Activated gamma-delta T cell (primary cell): Measurements from ENCODE around the gene TAF4.
"Not testable (repeated sequence)": the region's sequence is repeated elsewhere in the genome, so short reads cannot be mapped to it uniquely, and the experiment has no call there.

Experiments used
- DNase-seq: peaks from one replicate; lab custom pipeline; 2025; lab: John Stamatoyannopoulos, UW

Gene TAF4

GRCh38 chr20:61998343-61999121 is 67.1 kb downstream of the TAF4 start:
- no peak for DNase-seq

DNA sequence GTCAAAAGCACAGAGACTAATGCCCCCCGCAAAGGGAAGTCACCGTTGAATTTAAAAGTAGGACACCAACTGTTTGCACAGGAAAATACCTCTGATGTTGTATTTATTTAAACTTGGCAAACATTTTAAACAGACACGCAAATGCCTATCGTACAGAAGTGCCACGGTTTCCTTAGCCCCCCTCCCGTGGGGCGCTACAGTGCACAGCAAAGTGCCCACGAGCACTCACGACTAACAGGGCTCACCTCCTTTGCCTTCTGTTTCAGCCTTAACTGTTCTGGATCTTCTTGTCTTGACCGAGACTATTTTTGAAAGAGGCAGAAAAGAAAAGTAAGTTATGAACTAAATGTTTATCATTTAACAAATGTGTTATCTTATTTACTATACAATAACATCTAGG is 67.8 kb downstream of the TAF4 start:
- no peak for DNase-seq

- no peak for DNase-seq
Observed at GRCh38 chr20:61997372-61997771, 68.3 kb downstream of the TAF4 start.

GRCh38 chr20:61994546-61994945 is 71.1 kb downstream of the TAF4 start:
- no peak for DNase-seq

DNA sequence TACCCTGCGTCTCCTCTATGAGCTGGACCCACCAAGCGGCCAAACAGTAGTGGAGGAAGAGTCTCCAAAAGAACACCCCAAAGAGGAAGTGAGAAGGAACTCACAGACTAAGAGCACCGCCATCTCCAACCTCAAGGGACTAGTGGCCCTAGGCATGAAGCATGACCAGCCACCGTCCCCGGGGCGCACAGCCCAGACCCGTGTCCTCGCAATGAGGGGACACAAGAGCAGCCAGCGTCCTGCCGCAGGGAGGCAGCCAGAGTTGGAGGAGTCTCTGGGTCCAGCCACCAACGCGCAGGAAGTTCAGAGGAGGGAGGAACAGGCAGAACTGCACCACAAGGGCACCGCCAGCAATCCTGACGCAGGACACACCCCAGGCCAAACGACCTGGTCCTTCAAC is 72.6 kb downstream of the TAF4 start:
- DNase-seq = no peak

DNA sequence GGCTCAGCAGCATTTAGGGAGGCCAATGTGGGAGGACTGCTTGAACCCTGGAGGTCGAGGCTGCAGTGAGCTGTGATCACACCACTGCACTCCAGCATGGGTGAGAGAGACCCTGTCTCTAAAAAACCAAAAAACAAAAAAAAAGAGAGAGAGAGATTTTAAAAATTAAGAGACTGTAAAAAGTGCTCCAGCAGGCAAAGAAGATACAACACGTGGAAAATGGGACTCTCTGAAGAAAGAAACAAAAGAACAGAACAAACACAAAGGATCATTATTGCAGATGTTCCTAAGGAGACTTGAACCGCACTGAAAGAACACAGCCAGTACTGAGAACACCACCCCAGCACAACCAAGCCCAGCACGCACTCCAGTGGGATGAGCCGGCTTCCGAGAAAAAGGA is 74.2 kb downstream of the TAF4 start:
- DNase-seq = no peak

DNA sequence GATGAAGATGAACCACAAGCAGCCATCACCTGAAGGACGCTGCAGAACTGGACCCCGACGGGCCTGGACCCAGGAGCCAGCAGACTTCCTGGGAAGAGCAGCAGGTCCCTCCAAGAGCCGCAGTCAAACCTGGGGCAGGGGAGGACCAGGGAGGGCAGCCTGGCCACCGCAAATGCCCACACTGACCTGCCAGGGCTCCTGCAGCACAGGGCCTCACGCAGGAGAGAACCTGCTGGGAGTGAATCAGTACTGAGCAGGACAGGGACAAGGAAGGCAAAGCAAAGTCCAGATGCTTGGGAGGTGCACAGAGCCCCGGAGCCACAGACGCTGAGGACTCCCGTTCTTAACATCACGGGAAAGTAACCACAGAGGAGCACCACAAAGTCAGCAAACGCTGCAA is 75.2 kb downstream of the TAF4 start:
- no peak for DNase-seq

DNA sequence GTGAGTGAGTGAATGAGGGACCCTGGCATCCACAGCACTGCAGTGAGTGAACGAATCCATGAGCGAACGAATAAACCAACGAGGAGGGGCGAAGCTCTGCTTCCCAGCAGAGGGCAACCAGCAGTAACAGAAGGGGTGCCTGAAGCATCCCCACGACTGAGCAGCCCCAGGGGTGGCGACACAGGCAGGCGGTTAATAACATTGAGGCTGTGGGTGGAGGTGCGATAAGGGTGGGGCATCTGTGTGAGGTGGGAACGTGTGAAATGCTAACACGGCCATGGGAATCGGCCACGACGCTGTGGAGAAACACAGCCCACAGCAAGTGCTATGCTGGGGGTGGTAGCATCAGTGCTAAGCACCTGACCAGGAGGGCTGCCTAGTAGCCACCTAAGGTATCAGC is 75.9 kb downstream of the TAF4 start:
- DNase-seq = no peak

GRCh38 chr20:61988665-61989064 is 77.0 kb downstream of the TAF4 start:
- no peak for DNase-seq

GRCh38 chr20:61986762-61987321 is 78.8 kb downstream of the TAF4 start:
- DNase-seq = no peak

- DNase-seq = no peak
Observed at GRCh38 chr20:61985096-61985495, 80.6 kb downstream of the TAF4 start.

DNA sequence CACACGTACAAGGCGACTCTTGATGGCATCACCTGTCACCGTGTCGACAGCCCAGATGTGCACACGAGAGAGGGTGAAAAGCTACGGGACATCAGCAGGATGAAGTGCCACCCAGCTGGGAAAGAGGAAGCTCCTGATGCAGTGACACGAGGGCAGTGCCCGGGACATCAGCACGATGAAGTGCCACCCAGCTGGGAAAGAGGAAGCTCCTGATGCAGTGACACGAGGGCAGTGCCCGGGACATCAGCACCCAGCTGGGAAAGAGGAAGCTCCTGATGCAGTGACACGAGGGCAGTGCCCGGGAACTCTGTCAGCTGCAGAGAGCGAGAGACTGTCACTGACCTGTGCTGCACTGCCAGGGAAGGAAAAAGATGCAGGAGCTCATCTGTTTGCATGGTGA is 81.2 kb downstream of the TAF4 start:
- DNase-seq = not testable (repeated sequence)

GRCh38 chr20:61983965-61984364 is 81.7 kb downstream of the TAF4 start:
- no peak for DNase-seq

DNA sequence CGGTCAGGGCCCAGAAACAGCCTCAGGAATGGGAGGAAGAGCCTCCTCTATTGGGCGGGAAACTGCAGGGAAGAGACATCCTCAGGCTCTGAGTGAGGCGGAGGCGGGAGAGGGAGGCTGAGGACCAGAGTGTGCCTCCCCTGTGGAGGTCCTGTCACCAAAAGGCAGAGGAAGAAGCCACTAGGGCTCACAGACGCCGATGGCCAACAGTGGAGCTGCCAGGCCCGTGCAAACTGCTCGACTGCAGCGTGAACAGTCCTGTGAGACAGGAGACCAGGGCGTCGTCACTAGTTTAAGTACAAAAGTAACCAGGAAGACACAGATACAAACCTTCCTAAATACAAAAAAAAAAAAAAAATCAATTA is 82.7 kb downstream of the TAF4 start:
- no peak for DNase-seq

DNA sequence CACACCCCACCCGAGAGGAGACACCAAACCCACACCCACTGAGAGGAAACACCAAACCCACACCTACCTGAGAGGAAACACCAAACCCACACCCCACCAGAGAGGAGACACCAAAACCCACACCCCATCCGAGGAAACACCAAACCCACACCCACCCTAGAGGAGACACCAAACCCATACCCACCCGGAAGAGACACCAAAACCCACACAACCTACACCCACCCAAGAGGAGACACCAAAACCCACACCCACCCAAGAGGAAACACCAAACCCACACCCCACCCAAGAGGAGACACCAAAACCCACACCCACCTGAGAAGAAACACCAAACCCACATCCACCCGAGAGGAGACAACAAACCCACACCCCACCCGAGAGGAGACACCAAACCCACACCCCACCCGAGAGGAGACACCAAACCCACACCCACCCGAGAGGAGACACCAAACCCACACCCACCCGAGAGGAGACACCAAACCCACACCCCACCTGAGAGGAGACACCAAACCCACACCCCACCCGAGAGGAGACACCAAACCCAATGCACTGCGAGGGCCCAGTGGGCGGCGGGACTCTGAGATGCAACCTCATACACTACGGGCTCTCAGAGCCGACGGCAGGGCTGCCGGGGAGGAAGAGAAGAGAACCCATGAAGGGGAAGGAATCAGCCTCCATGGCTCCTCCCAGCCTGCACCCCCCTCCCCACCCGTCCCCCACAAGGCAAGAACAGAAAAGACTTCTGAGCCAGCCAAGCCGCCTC is 83.3 kb downstream of the TAF4 start:
- DNase-seq = no peak

DNA sequence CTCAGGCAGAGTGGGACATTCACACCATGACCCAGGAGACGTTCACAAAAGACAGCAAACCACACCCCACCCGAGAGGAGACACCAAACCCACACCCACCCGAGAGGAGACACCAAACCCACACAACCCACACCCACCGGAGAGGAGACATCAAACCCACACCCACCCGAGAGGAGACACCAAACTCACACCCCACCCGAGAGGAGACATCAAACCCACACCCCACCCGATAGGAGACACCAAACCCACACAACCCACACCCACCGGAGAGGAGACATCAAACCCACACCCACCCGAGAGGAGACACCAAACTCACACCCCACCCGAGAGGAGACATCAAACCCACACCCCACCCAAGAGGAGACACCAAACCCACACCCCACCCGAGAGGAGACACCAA is 84.0 kb downstream of the TAF4 start:
- not testable (repeated sequence) for DNase-seq

GRCh38 chr20:61980647-61981583 is 84.8 kb downstream of the TAF4 start:
- DNase-seq = no peak

DNA sequence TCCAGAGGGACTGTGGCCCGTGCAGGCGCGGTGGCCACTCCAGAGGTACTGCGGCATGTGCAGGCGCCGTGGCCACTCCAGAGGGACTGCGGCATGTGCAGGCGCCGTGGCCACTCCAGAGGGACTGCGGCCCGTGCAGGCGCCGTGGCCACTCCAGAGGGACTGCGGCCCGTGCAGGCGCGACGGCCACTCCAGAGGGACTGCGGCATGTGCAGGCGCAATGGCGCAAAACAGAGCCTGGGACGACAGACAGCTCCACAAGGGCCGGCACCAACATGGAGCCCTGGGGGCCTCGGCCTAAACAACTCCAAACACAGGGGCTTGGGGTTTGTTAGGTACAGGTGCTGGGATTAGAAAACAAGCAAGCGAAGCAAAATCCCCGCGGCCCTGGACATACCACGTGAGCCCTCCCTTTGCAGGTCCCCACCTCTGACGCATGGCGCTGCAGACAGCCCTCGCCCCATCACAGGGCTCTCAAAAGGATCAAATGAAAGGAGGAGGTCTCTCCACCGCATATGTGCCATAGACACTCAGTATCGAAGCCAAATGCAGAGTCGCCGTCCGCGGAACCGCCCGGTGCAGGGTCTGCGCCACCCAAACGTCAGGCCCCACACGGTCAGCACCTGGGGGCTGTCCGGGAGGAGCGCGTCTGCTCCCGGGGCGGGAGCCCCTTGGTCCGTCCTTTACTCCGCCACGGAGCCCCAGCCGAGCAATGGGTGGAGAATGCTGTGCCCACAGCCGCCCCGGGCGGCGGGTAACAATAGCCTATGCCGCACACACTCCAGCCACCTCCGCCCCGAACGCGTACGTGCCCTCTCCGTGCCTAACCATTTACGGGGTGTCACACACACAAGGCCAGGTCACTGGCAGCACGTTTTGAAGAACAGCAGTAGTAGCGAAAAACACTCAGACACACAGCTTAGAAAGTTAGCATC is 85.7 kb downstream of the TAF4 start:
- no peak for DNase-seq

DNA sequence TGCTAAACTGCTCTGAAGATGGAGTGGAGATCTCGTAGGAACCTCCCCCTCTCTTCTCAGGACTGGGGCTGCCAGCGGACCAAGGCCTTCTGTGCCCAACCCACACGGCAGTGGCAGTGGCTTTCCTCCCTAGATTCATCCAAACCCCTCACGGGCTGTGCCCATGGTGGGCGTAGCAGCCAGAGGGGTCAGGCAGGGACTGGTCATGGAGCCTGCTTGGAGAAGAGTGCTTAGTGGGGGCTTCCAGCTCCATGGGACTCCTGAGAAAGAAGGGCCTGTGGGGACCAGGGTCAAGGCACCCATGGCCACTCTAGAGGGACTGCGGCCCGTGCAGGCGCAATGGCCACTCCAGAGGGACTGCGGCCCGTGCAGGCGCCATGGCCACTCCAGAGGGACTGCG is 86.6 kb downstream of the TAF4 start:
- no peak for DNase-seq

GRCh38 chr20:61978491-61978890 is 87.2 kb downstream of the TAF4 start:
- no peak for DNase-seq

GRCh38 chr20:61977419-61977786 is 88.3 kb downstream of the TAF4 start:
- DNase-seq = no peak
